Measurements from ENCODE around the gene GPR55. TPM values are rescaled to one million over a fixed set of nuclear protein-coding genes. Genes with fewer than 3 reads are reported as not detected.

The GPR55 gene
- total RNA-seq, 2 experiments from 2014 or later, result 18.8 to 21.5 TPM

- no peaks in the 10 kb centered on the region for H3K36me3 Mint-ChIP-seq
Measured at GRCh38 chr2:230863442-230864121, 61.5 kb downstream of the GPR55 start.

DNA sequence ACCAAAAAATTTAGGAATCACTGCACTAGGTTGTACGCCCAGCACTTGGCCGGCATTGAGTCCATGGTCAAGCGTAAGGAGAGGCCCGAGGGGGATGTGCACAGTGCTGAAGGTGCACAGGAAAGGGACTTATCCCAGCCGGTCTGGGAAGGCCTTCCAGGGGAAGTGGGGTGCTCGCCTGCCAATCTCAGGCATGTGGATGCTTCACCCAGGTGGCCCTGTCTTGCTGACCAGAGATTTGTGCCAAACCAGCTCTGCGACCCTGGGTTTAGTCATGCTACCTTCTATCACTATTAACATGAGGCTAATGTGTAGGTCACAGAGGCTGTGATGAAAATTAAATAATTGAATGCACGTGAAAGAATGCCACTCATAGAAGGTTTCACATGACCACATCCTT is 62.0 kb downstream of the GPR55 start:
- Mint-ChIP-seq H3K4me1 (peaks cover 42% of the 10 kb centered on the region), H3K36me3 (no peaks in the 10 kb centered on the region), H3K9me3 (no peaks in the 10 kb centered on the region), H3K27ac (no peak overlapping the region), H3K27me3 (peaks cover 11% of the 10 kb centered on the region), H3K4me3 (no peak overlapping the region)
- ATAC-seq (ENCODE audit: low read depth) (no peak), DNase-seq (no peak)
- POLR2A ChIA-PET, result interaction anchor here (0.8 to 1.0 kb wide), 3 partner anchors 16 to 124 kb away, joined by 3 read pairs; no protein-coding TSS in a partner anchor

More at GRCh38 chr2:230863442-230864121, 61.5 kb downstream of the GPR55 start:
- Mint-ChIP-seq H3K27me3 (peaks cover 9% of the 10 kb centered on the region), H3K9me3 (no peaks in the 10 kb centered on the region), H3K27ac (no peak overlapping the region), H3K4me3 (peak overlapping the region; percentile 90), H3K4me1 (peaks cover 44% of the 10 kb centered on the region)
- no peak for ATAC-seq (ENCODE audit: low read depth)
- no peak for DNase-seq
- POLR2A ChIA-PET, result interaction anchor here (0.8 to 3.9 kb wide), 4 partner anchors 13 to 124 kb away, joined by 3 to 53 read pairs (median 3); no protein-coding TSS in a partner anchor

DNA sequence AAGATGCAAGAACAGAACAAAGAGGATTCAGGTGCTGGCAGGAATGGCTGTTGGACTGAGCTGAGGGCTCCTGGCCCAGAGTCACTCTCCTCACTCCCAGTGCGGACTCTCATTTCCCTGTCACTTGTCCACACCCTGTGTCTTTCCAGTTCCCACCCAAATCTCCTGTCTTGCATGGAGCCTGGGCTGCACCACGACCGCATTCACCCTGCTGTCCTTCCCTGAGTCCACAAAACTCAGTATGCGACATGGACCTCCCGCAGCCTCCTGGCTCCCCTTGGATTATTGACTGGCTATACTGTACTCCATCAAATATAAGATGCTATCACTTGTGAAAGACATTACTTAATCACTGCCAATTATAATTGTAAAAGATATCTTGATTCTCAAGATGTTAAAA is 62.8 kb downstream of the GPR55 start:
- ATAC-seq (ENCODE audit: low read depth), result no peak

GRCh38 chr2:230861552-230862255 is 63.3 kb downstream of the GPR55 start:
- DNase-seq, result peak; percentile 42
- peak overlapping the region; percentile 76 for H3K27ac Mint-ChIP-seq
- ATAC-seq (ENCODE audit: low read depth), result peak; percentile 47
- H3K27me3 Mint-ChIP-seq, result peaks cover 15% of the 10 kb centered on the region
- H3K9me3 Mint-ChIP-seq, result no peaks in the 10 kb centered on the region
- POLR2A ChIA-PET, result interaction anchor here (2.3 kb wide), 1 partner anchor 16 kb away, joined by 7 read pairs; no protein-coding TSS in a partner anchor
- peaks cover 35% of the 10 kb centered on the region for H3K4me1 Mint-ChIP-seq
- no peaks in the 10 kb centered on the region for H3K36me3 Mint-ChIP-seq
- peak overlapping the region; percentile 61 for H3K4me3 Mint-ChIP-seq

More for the DNA sequence above, 62.8 kb downstream of the GPR55 start:
- POLR2A ChIA-PET, result interaction anchor here (1.0 to 2.3 kb wide), 2 partner anchors 15 to 63 kb away, joined by 3 to 7 read pairs; no protein-coding TSS in a partner anchor
- H3K4me3 Mint-ChIP-seq, result no peak overlapping the region
- H3K9me3 Mint-ChIP-seq, result no peaks in the 10 kb centered on the region
- H3K27ac Mint-ChIP-seq, result no peak overlapping the region
- H3K27me3 Mint-ChIP-seq, result peaks cover 15% of the 10 kb centered on the region
- DNase-seq, result no peak
- no peaks in the 10 kb centered on the region for H3K36me3 Mint-ChIP-seq
- peaks cover 40% of the 10 kb centered on the region for H3K4me1 Mint-ChIP-seq

Other genes with a start within 250 kb of the GPR55 start
- gene CAB39, start 212.4 kb downstream of the GPR55 start, total RNA-seq, result 100 to 1,000 TPM; 138 to 143 TPM
- gene ITM2C, start 60.3 kb downstream of the GPR55 start, total RNA-seq, result 100 to 1,000 TPM; 102 to 105 TPM
- not detected for gene SPATA3, start 70.9 kb upstream of the GPR55 start, total RNA-seq
- under 1 TPM; 0.47 to 0.48 TPM for gene C2orf72, start 112.3 kb upstream of the GPR55 start, total RNA-seq
- 10 to 100 TPM; 64.0 to 65.4 TPM for gene PSMD1, start 131.6 kb upstream of the GPR55 start, total RNA-seq
- gene HTR2B, start 199.8 kb upstream of the GPR55 start, total RNA-seq, result not detected

All from activated naive CD8-positive, alpha-beta T cell treated with anti-CD3 and anti-CD28 coated beads, Interleukin-2, amount 10 ng/mL, durations not matched to agents 7 days and 5 days (primary cell).